ENCODE measurements around the gene MAP3K14. TPM values are rescaled to one million over a fixed set of nuclear protein-coding genes. Genes with fewer than 3 reads are reported as not detected.

Gene MAP3K14
- total RNA-seq, 1 donor from 2014 or later = 0.34 TPM

DNA sequence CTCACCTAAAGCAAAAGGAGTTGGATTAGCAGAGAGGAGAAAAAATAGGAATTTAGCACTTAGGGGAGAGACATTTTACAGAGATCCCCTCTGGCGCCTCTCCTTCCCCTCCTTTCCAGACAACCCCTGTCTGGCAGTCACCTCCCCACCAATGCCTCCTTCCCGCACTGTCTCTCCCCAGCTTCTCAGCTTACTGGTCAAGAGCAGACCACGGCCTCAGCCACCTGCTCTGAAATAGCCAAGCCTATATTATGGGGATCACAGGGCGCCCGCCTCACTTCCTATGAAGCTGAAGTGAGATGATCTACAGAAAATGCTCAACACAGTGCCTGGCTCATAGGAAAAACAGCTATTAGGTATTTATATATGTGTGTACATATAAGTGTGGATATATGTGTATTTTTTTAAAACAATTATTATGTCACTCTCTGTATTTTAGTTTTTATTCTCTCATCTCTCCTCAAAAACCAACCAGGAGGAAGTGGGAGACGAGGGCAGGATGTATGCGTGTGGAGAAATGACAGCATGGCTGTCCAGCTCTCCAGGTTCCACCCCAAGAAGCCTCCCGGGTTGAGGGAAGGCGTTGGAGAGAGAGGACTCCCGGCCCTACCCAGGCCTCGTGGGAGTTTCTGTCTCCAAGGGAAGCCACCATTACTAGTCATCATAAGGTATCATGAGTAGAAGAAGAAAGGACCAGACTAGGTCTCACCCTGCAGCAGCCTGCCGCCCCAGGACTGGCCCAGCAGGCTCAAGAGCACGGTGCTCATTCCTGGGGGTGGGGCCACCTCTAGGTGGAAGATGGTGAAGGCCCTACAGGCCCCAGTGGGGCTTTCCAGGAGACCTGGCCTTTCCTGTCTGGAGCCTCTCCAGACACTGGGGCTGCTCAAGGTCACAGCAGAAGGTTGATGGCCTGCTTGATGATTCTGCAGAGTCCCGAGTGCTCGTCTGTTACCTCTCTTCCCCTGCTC, 27.2 kb downstream of the MAP3K14 start:
- H3F3A ChIP-seq (ENCODE audit: low read depth) = no peaks in the 10 kb centered on the region
- H3K27me3 Mint-ChIP-seq (ENCODE audit: insufficient read depth, low read depth) = no peaks in the 10 kb centered on the region
- H3K79me2 ChIP-seq (ENCODE audit: low read depth) = no peaks in the 10 kb centered on the region
- peaks cover 15% of the 10 kb centered on the region for H4K20me1 ChIP-seq (ENCODE audit: low read depth)
- H3K9ac ChIP-seq = no peak overlapping the region
- H3K36me3 ChIP-seq = no peaks in the 10 kb centered on the region
- no peaks in the 10 kb centered on the region for H3K9me3 Mint-ChIP-seq
- peaks cover 12% of the 10 kb centered on the region for H3K36me3 Mint-ChIP-seq
- no peak overlapping the region for H3K4me2 ChIP-seq
- TF ChIP-seq EZH2 (IDR thresholded peaks at IDR 0.05) (no peak), EZH2phosphoT487 (IDR thresholded peaks at IDR 0.05) (no peak)
- TF ChIP-seq, protein P1, sequence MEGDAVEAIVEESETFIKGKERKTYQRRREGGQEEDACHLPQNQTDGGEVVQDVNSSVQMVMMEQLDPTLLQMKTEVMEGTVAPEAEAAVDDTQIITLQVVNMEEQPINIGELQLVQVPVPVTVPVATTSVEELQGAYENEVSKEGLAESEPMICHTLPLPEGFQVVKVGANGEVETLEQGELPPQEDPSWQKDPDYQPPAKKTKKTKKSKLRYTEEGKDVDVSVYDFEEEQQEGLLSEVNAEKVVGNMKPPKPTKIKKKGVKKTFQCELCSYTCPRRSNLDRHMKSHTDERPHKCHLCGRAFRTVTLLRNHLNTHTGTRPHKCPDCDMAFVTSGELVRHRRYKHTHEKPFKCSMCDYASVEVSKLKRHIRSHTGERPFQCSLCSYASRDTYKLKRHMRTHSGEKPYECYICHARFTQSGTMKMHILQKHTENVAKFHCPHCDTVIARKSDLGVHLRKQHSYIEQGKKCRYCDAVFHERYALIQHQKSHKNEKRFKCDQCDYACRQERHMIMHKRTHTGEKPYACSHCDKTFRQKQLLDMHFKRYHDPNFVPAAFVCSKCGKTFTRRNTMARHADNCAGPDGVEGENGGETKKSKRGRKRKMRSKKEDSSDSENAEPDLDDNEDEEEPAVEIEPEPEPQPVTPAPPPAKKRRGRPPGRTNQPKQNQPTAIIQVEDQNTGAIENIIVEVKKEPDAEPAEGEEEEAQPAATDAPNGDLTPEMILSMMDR (IDR thresholded peaks at IDR 0.05) = no peak
- no peak overlapping the region for H2AFZ ChIP-seq (replicated peaks)
- no peak overlapping the region for H3K4me3 ChIP-seq
- H3K4me1 Mint-ChIP-seq = peaks cover 23% of the 10 kb centered on the region
- no peak overlapping the region for H3K4me3 Mint-ChIP-seq
- no peak overlapping the region for H3K27ac Mint-ChIP-seq
- no peaks in the 10 kb centered on the region for H3K27me3 ChIP-seq
- no peaks in the 10 kb centered on the region for H3K9me3 ChIP-seq (ENCODE audit: low read depth)
- no peaks in the 10 kb centered on the region for H3K4me1 ChIP-seq
- no peak for DNase-seq (ENCODE audit: low spot score)
- H3K27ac ChIP-seq = no peak overlapping the region

DNA sequence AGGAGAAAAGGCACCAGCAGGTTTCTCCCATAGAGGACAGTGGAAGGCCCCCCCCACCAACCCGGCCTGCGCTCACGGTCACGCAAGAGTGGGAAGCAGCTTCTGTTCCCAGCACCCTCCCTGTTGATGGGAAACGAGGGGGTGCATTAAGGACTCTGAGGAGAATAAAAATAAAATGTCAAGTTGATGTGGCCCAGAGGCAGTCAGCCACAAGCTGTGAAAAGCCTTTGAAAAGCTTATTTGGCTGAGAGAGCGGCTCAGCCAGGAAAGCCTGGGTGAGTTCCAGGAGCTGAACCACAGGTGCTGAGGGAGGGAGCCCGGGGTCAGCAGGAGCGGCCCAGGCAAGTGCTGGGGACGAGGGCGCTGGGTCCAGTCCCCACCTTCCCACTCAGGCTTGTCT, 28.0 kb downstream of the MAP3K14 start:
- H2AFZ ChIP-seq (replicated peaks) = no peak overlapping the region
- H3K9me3 Mint-ChIP-seq = no peaks in the 10 kb centered on the region
- H3K4me1 ChIP-seq = no peaks in the 10 kb centered on the region
- H3K4me3 Mint-ChIP-seq = no peak overlapping the region
- no peaks in the 10 kb centered on the region for H3F3A ChIP-seq (ENCODE audit: low read depth)
- no peak overlapping the region for H3K4me3 ChIP-seq
- no peak overlapping the region for H3K4me2 ChIP-seq
- no peaks in the 10 kb centered on the region for H3K9me3 ChIP-seq (ENCODE audit: low read depth)
- H3K4me1 Mint-ChIP-seq = peaks cover 16% of the 10 kb centered on the region
- H3K27me3 Mint-ChIP-seq (ENCODE audit: insufficient read depth, low read depth) = no peaks in the 10 kb centered on the region
- TF ChIP-seq, protein P1 (IDR thresholded peaks at IDR 0.05) = no peak
- no peak for TF ChIP-seq EZH2phosphoT487 (IDR thresholded peaks at IDR 0.05)
- TF ChIP-seq EZH2 (IDR thresholded peaks at IDR 0.05) = no peak
- no peak for DNase-seq (ENCODE audit: low spot score)
- no peaks in the 10 kb centered on the region for H3K27me3 ChIP-seq
- no peaks in the 10 kb centered on the region for H3K79me2 ChIP-seq (ENCODE audit: low read depth)
- H3K27ac Mint-ChIP-seq = peak overlapping the region; percentile 53
- H3K36me3 Mint-ChIP-seq = peaks cover 15% of the 10 kb centered on the region
- H3K36me3 ChIP-seq = no peaks in the 10 kb centered on the region
- no peak overlapping the region for H3K27ac ChIP-seq
- H4K20me1 ChIP-seq (ENCODE audit: low read depth) = peaks cover 12% of the 10 kb centered on the region
- H3K9ac ChIP-seq = no peak overlapping the region

DNA sequence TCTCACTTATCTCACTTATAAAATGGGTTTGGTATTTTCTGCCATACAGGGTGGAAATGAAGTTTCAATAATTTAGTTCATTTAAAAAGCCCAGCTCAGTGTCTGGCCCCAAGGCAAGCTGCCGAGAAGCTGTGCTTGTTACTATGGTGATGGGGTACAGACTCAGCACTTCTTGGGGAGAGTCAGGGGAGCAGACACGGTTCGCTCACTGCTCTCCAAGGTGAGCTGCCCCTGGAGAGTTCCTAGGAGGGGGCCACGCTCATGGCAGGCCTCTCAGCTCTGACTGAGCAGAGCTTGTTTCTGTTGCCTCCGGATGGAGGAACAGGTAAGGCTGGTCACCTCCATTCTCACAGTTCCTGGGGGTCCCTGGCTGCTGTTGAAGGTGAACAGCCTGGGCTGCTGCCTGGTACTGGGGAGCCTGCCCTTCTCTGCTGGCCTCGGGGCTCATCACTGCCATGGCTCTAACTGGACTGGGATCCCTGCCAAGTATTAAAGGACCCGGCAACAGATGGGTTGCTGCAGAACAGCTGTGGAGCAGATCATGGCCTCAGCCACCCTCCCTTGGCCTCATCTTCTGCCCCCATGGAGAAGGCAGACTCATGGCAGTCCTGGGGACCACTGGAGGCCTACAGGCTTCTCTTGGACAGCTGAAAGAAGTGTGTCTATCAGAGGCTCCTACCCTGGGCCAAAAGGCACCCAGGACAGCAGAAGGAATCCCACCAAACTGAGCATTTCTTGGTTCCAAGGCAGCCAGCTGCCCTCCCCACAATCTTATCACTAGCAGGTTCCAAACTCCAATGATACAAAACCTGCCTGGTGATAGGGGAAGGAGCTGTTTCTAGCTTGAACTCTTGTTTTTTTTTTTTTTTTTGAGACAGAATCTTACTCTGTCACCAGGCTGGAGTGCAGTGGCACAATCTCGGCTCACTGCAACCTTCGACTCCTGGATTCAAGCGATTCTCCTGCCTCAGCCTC, 29.0 kb downstream of the MAP3K14 start:
- no peak overlapping the region for H3K27ac Mint-ChIP-seq
- TF ChIP-seq, protein P1 (IDR thresholded peaks at IDR 0.05) = no peak
- TF ChIP-seq EZH2phosphoT487 (IDR thresholded peaks at IDR 0.05) (no peak), EZH2 (IDR thresholded peaks at IDR 0.05) (no peak)
- DNase-seq (ENCODE audit: low spot score) = no peak
- H3K9ac ChIP-seq = no peak overlapping the region
- no peaks in the 10 kb centered on the region for H3K79me2 ChIP-seq (ENCODE audit: low read depth)
- no peaks in the 10 kb centered on the region for H3K27me3 Mint-ChIP-seq (ENCODE audit: insufficient read depth, low read depth)
- no peaks in the 10 kb centered on the region for H3K36me3 ChIP-seq
- no peak overlapping the region for H2AFZ ChIP-seq (replicated peaks)
- H3K27ac ChIP-seq = no peak overlapping the region
- no peaks in the 10 kb centered on the region for H3K9me3 Mint-ChIP-seq
- H4K20me1 ChIP-seq (ENCODE audit: low read depth) = peaks cover 12% of the 10 kb centered on the region
- H3K27me3 ChIP-seq = no peaks in the 10 kb centered on the region
- H3K36me3 Mint-ChIP-seq = peaks cover 20% of the 10 kb centered on the region
- no peak overlapping the region for H3K4me2 ChIP-seq
- H3K4me1 ChIP-seq = no peaks in the 10 kb centered on the region
- H3K4me3 Mint-ChIP-seq = no peak overlapping the region
- peaks cover 7% of the 10 kb centered on the region for H3K4me1 Mint-ChIP-seq
- H3K4me3 ChIP-seq = no peak overlapping the region
- no peaks in the 10 kb centered on the region for H3K9me3 ChIP-seq (ENCODE audit: low read depth)
- H3F3A ChIP-seq (ENCODE audit: low read depth) = no peaks in the 10 kb centered on the region

Measured in neural progenitor cell (in vitro differentiated cells).